Ascending aorta (tissue), 2 donors: Measurements from ENCODE around the gene RAB6B. TPM values are rescaled to one million over a fixed set of nuclear protein-coding genes. Genes with fewer than 3 reads are reported as not detected.
A peak's percentile ranks its signal among the peaks of the same experiment; 100 is the strongest.

Experiments used
- DNase-seq, 2 donors: peaks; one replicate each; pipeline ENCODE4 v3.0.0-alpha.2; 2019; ENCODE audit warnings: low spot score in 2 of 2
- H3K27ac ChIP-seq, 2 donors: fragments of 200-600 bp; sonication (generic); one replicate each; pipeline ENCODE4 v1.5.1; 2016 to 2017; ENCODE audit warnings: mild to moderate bottlenecking in 1 of 2
- H3K27me3 ChIP-seq: fragments of 200-600 bp; sonication (generic); one replicate; pipeline ENCODE4 v1.5.1; 2017
- H3K36me3 ChIP-seq, 2 donors: fragments of 200-600 bp; sonication (generic); one replicate each; pipeline ENCODE4 v1.5.1; 2016
- H3K4me1 ChIP-seq, 2 donors: fragments of 200-600 bp; sonication (generic); one replicate each; pipeline ENCODE4 v1.5.1; 2016 to 2017; ENCODE audit warnings: mild to moderate bottlenecking in 1 of 2
- H3K4me3 ChIP-seq, 2 donors: fragments of 200-600 bp; sonication (generic); one replicate each; pipeline ENCODE4 v1.5.1; 2016 to 2017; ENCODE audit warnings: mild to moderate bottlenecking in 1 of 2
- H3K9me3 ChIP-seq, 2 donors: fragments of 200-600 bp; sonication (generic); one replicate each; pipeline ENCODE4 v1.5.1; 2016
- CTCF ChIP-seq, 3 experiments: fragments of 200-600 bp in 2 of 3; fragments of 450-650 bp in 1 of 3; sonication (generic) in 2 of 3; IDR thresholded peaks; one replicate each; pipeline ENCODE4 v1.5.1; 2016 to 2019; ENCODE audit warnings: antibody characterized with exemption in 3 of 3, mild to moderate bottlenecking in 1 of 3, moderate library complexity in 1 of 3
- intact Hi-C: fragments of 100-400 bp; cut with DNase I; formaldehyde crosslinking; loops from one replicate; pipeline ENCODE4 v1.15.1; 2023
- total RNA-seq: library from RNA; depleted of rRNA; stranded (reverse); fragments of >200 nt; gene quantifications from one replicate; pipeline ENCODE4 v1.1.0, GENCODE V29; 2016

The RAB6B gene
- total RNA-seq, 1 donor from 2014 or later: 0.75 TPM

GRCh38 chr3:133937061-133937686 lies 41.5 kb upstream of the RAB6B start:
- H3K27me3 ChIP-seq: no peaks in the 10 kb centered on the region
- no peak overlapping the region for H3K4me3 ChIP-seq
- TF ChIP-seq CTCF (IDR thresholded peaks at IDR 0.05): no peak
- peaks cover 1 to 19% of the 10 kb centered on the region in 2 donors for H3K4me1 ChIP-seq
- H3K27ac ChIP-seq: peak overlapping the region; percentile 32 to 45
- no peaks in the 10 kb centered on the region for H3K9me3 ChIP-seq
- no peaks in the 10 kb centered on the region for H3K36me3 ChIP-seq
- intact Hi-C loops: loop anchor here (5.0 kb wide), 1 partner anchor 95 kb away; no protein-coding TSS in a partner anchor
- DNase-seq: peak in 1 of 2 donors; percentile 48

- TF ChIP-seq CTCF (IDR thresholded peaks at IDR 0.05): no peak
- Histone ChIP-seq H3K27me3 (no peaks in the 10 kb centered on the region), H3K4me3 (no peak overlapping the region), H3K27ac (no peak overlapping the region), H3K9me3 (no peaks in the 10 kb centered on the region), H3K36me3 (no peaks in the 10 kb centered on the region), H3K4me1 (peaks cover 0 to 12% of the 10 kb centered on the region in 2 donors)
- peak in 1 of 2 donors; percentile 39 for DNase-seq
- intact Hi-C loops: loop anchor here (5.0 kb wide), 1 partner anchor 96 kb away; no protein-coding TSS in a partner anchor
These were observed 40.4 kb upstream of the RAB6B start for GRCh38 chr3:133935843-133936769.

- TF ChIP-seq CTCF (IDR thresholded peaks at IDR 0.05): no peak
- no peaks in the 10 kb centered on the region for H3K9me3 ChIP-seq
- no peaks in the 10 kb centered on the region for H3K36me3 ChIP-seq
- no peak overlapping the region for H3K4me3 ChIP-seq
- no peak overlapping the region for H3K27ac ChIP-seq
- no peaks in the 10 kb centered on the region for H3K27me3 ChIP-seq
- H3K4me1 ChIP-seq: peaks cover 0 to 11% of the 10 kb centered on the region in 2 donors
- intact Hi-C loops: loop anchor here (5.0 kb wide), 1 partner anchor 97 kb away; no protein-coding TSS in a partner anchor
- peak in 1 of 2 donors; percentile 43 for DNase-seq
These were observed 39.5 kb upstream of the RAB6B start for GRCh38 chr3:133934996-133935842.

- no peak for TF ChIP-seq CTCF (IDR thresholded peaks at IDR 0.05)
- intact Hi-C loops: no loop called here
- Histone ChIP-seq H3K27me3 (no peaks in the 10 kb centered on the region), H3K4me1 (peaks cover 0 to 11% of the 10 kb centered on the region in 2 donors), H3K36me3 (no peaks in the 10 kb centered on the region), H3K9me3 (no peaks in the 10 kb centered on the region), H3K27ac (no peak overlapping the region), H3K4me3 (no peak overlapping the region)
- peak in 1 of 2 donors; percentile 46 for DNase-seq
These were observed 38.6 kb upstream of the RAB6B start for GRCh38 chr3:133934073-133934970.
